ENCODE data around the gene SLC6A5.

Gene SLC6A5

DNA sequence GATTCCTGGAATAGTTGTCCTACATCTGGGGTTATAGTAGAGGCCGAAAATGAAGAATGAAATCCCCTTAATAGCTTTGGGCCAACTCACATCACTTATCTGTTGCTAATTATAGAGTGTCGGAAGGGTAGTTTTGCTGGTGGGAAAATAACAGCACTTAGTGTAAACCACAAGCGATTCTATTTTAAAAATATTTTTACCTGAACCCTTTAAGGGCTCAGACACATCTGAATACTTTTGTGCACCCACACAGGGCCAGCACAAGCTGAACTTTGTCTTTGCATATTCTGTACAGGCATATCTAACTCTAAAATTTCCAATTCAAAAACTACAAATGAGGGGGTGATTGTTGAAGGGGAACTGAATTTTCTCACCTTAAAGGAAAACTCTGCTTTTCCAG is 27.6 kb downstream of the SLC6A5 start:
- DNase-seq: no peak

DNA sequence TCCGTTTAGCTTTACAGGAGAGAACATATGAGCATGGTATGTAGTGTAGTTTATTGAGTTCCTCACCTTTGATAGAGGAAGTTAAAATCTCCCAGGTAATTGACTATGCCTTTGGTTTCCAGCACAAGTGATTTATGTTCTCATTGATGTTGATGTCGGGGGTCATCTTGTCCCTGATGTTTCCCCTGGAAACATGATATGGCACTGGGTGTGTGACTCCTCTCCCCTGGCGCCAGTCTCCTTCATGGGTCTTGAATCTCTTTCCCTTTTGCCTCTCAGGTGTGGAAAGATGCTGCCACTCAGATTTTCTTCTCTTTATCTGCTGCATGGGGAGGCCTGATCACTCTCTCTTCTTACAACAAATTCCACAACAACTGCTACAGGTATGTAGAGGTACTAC is 28.3 kb downstream of the SLC6A5 start:
- no peak for DNase-seq

DNA sequence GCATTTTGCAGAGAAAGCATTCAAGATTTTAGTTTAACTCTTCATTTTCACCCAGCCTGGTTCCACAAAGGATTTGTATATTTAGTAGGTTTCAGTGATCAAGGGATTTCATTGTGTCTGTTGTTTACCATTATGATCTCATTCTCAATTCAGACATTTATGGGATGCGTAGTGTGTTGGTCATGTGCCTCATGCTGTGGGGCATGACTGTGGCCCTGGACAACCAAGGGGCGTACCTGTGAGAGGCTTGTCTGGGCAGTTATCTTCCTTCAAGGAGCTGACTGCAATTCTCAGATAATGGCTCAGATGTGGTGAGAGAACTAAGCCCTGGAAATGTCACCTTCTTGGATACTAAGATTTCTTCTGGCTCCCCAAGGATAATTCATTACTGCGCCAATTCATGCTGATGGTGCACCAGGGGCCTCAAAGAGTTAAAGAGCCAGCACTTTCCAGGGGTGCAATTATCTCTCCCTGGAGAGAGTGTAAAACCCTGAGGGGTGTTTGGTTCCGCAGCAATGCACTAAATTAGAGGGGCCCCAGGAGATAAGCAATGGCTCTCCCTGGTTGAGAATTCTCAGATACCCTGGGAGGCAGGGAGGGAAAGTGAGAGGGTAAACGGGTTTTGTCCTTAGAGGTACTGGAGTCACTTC is 32.2 kb downstream of the SLC6A5 start:
- DNase-seq: no peak

DNA sequence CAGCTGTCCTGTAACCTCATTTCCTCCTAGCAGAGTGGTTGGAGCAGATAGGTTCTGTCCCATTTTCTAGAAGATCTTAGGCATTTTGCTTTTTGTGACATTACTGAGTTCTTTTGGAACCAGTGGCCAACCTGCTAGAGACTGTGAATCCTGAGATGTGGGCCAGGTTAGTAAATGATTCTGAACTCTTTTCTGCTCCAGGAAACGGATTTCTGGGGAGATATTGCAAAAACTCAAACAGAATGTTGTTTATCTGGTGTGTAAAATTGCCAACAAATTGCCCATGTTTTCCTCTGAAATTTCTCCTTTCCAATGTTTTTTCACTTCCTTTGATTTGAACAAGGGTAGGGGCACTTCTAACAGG is 32.7 kb downstream of the SLC6A5 start:
- no peak for DNase-seq

DNA sequence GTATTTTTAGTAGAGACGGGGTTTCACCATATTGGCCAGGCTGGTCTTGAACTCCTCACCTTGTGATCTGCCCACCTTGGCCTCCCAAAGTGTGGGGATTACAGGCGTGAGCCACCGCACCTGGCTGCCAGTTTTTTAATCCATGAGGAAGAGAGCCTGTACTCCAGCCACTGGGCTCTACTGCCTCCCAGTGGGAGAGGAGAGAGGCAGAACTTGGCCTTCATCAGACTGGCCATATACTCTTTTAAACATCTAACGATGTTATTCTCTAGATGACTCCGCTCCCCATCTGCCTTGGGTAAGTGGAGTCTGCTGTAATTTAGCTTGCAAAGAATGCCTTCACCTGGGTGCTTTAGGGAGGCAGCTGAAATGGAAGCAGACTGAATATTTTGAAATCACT is 34.6 kb downstream of the SLC6A5 start:
- DNase-seq: no peak

DNA sequence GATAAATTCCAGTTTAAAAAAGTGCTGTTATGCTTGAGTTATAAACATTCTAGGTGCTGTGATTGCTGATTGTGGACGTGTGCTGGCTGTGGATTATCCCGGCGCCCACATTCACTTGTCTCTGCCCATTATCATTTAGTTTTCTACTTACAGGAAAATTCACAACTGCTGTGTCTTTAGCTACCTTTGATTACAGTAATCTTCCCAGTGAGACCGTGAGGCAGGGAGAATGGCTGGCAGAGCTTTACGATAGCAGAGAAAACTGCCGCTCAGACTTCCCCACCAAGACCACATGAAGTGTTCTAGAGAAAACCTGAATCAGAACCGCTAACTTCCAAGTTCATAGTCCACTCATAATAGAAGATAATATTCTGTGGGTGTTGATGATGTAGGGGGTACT is 35.4 kb downstream of the SLC6A5 start:
- no peak for DNase-seq

DNA sequence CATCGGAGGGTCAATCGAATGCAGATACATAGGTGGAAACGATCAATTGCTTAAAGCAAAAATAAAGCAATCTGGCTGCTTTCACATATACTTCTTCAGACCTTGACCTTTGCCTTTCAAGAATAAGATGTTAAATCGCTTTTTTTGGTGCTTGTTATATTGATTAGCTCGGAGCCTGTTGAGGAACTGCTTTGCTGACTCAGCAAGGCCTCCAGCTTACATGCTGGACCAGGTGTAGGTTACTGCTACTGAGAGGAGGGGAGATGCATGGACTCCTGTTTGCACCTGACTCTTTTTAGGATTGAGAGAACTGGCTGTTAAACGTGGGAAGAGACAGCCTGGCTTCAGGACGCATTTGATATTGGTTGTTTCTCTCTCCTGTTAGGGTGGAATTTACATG is 38.7 kb downstream of the SLC6A5 start:
- no peak for DNase-seq

DNA sequence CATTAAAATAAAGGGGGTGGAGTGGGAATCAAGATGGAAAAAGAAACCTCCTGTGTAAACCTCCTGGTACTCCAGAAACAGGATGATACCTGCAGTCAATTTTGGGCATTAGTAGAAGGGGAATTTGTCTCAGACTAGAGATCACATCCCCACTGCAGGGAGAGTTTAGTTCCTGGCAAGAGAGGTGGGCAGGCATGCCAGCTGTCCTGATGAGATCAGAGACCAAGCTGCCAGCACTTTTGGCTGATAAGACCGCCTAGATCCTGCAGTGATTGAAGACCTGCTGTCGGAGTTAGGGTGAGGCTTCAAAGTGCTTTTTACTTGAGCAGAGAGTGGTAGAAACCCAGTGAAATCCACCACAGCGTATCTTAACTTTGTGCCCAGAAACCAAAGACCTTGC is 40.3 kb downstream of the SLC6A5 start:
- no peak for DNase-seq

DNA sequence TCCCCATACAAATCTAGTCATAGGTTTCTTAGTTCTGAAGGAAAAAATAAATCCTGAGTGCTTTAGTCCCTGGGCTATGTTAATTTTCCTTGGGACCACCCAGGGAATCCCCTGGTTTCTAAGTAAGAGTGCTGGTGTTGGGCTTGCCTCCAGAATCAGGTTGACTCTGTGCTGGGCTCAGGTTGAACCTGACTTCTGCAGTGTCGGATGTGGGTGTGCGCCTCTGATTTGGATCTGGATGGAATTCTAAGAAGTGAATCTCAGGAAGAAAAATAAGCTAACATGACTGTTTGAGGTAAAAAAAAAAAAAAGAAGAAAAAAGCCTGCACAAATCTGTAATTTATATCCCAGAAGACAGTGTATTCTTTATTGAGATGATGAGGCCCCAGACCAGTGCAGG is 41.0 kb downstream of the SLC6A5 start:
- DNase-seq: no peak

DNA sequence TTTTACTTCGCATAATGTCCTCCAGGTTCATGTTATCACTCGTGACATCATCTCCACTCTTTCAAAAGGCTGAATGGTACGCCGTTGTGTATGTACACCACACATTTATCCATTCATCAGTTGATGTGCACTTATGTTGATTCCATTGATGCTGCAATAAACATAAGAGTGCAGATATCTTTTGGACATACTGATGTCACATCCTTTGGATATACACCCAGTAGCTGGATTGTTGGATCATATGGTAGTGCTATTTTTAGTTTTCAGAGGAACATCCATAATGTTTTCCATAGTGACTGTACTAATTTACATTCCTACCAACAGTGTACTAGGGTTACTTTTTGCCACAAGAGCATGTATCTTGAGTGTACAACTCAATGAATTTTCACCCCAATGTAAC is 45.0 kb downstream of the SLC6A5 start:
- no peak for DNase-seq

DNA sequence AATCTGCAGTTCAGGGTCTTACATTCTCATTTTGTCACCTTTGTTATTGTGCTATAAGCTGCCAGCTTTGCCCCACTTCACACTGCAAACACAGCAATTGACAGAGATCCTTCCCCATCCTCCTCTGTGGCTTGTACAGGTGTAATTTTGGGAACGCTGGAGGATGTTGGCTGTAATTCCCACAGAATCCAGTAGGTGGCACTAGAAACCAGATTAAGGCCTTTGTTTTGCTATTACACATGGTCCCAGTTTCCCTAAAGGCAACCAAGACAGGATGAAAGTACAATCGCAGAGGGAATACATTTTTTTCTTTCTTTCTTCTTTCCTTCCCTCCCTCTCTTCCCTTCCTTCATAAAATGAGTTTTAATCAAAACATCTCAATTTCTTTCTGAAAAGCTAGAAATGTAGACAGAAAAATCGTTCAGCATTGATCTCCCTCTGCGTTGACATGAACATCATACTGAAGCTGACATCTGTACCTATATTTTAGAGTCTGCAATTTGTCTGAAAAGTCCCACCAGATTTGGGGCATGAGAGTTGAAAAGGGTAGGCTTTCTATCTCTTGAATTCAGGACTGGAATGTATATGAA is 48.7 kb downstream of the SLC6A5 start:
- DNase-seq: peak in 1 of 2 donors; percentile 38

DNA sequence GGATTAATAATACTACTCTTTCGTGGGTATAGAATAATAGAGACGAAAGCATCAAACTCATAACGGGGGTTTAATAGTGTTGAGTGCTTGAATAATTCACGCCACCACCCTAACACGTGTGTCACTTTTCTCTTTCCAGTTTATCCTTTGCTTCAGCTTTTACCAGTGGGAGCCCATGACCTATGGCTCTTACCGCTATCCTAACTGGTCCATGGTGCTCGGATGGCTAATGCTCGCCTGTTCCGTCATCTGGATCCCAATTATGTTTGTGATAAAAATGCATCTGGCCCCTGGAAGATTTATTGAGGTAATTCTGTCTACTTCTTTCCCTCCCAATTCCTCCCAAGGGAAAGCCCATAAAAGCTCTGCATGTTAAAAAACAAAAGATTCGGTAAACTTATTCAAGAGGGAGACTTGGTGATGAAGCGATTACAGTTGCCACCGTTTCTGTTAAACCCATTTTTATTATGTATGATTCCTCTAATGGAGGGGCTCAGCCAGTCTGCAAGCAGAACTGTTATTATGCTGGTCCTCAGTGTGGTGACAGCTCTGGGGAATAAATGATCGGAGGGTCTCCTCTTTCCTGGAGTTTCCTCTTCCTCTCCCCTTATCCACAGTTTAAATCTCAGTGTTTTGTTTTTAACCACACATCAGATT is 52.9 kb downstream of the SLC6A5 start:
- DNase-seq: no peak

DNA sequence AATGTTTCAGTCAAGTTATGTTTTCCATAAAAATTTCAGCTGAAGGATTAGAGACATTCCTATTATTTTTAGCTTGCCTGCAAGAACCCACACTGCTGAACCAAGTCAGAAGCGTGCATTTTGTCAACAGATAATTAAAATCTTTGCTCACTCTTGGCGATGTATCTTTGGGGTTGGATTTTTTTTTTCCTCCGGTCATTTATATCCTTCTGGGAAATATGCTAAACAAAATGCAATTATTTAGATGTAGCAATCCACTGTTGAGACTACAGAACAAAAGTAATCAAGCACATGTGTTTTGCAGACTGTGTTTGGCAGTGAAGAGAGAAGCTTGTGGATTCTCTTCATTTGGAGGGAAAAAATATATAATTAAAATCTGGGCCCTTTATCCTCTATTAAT is 54.6 kb downstream of the SLC6A5 start:
- no peak for DNase-seq

DNA sequence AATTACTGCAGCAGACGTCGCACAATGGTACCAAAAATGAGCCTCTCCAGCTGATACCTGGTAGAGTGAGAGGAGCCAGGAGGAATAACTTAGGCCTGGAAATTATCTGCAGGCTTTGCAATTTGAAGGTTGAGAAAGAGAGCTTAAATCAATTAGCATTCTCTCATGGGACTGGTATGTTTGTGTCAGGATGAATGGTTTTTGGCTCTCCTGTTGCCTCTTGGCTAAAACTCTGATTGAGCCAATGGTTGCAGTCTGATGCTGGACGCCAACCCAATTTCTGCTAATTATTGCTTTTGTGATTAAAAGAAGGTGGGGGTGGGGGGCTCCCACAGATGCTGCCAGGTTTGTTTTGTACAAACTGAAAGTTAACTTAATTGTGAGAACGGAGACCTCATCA is 57.5 kb downstream of the SLC6A5 start:
- no peak for DNase-seq

DNA sequence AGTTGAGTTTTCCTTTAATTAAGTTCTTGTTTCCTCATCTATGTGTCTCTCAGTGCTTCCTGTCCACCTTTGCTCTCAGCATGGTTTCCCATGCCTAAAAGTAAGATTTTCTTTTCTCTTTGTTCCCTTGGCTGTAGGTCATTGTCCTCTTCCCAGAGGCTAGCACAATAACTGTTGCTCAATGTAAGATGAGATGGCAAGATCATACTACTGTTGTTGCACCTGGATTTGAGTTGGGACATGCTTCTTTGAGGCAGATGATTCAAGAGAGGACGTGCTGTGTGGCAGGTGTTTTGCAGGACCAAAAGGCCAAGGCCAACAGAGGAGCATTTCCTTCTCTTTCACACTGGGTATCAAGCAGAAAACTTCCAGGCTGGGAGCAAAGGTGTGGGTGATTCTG is 58.7 kb downstream of the SLC6A5 start:
- no peak for DNase-seq

DNA sequence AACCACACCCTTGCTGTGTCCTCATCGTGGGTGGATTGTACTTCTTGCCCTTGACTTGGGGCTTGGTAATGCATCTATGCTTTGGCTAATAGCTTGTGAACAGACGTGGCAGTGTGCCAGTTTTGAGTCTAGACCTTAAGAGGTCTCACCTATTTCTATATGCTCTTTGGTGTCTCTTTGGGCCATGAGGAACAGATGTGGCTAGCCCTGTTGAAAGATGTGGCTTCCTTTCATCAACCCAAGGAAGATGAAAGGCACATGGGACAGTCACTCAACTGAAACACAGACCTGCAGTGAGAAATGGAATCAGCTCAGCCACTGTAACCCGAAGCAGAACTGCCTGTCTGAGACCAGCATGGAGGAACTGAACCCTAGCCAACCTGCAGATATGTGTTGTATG is 62.0 kb downstream of the SLC6A5 start:
- no peak for DNase-seq

DNA sequence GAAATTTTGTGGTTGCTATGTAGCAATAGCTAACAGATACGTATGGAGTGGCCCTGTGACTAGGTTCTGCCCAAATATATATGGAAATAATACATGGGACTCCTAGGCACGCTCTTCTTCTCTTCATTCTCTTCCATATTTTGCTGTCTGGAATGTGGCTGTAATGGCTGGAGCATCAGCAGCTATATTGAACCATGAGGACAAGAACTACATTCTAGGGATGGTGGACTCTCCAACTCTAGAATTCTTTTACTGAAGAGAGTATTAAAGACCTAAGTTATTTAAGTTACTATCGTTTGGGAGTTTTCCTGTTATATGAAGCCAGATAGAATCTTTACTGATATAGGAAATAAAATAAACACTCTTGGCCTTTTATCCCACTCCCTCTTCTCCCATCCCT is 62.4 kb downstream of the SLC6A5 start:
- no peak for DNase-seq

DNA sequence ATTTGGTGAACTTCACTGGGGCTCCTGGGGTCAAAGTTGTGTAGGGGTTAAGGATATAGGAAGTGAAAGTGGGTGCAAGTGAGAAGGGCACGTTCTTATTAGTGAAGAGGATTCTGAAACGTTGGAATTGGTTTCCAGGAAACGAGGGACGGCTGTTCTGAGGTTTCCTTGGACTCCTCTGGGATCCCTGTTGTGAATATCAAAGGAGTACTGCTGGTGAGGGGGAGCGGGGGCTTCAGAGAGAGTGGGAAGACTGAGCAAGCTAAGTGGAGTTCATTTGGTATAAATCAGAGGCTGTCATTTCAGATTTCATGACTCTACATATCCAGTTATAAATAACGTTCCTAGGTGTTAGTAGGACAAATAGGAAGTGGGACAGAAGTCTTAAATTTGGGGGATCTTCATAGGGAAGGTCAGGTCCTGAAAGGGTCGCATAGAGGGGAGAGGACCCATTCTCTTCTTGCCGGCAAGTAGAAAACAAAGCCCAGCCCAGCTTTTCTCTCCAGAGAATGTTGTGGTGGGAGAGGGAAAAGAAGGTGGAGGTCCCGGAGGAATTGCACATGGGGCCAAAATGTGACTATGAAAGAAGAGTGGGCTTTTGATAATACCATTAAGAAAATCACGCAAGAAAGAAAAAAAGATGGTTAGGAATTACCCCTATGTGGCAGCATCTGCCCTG is 68.9 kb downstream of the SLC6A5 start:
- DNase-seq: no peak

DNA sequence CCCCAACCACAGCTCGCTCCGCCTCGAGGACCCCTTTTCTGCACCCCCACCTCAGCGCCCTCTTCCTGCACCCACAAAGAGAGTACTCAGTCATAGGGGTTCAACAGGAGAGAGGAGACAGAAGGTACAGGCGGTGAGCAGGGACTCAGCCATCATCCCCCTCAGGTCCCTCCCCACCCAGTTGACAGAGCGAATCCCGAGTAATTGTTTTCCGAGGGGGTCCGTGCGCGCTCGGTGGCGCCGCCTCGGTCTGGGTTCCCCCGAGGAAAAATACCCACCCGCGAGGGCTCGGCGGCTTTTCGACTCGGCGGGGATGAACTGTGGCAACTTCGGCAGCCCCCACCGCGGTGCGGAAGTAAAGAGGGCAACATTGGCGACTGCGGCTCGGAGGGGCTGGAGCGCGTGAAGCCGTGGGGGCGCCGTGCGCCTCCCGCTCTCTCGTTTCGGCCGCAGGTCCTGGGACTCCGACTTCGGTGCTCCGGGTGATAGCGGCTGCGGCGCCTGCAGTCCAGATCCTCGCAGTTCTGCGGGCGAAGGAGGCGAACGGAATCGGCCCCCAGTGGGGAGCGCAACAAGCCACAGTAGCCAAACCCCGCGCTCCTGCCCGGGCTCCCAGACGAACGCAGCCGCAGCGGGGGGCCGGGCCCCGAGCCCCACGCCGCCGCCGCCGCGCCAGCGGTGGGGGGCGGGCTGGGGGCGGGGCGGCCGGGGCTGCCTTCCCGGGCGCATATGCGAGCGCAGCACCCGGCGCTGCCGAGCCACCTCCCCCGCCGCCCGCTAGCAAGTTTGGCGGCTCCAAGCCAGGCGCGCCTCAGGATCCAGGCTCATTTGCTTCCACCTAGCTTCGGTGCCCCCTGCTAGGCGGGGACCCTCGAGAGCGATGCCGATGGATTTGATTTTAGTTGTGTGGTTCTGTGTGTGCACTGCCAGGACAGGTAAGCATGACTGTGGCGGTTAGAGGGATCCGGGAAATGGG is 69.7 kb downstream of the SLC6A5 start, which contains the start of gene NELL1:
TSS of gene NELL1 (plus strand) at position 743 of the 976 bp plus-strand sequence.
- DNase-seq: no peak

DNA sequence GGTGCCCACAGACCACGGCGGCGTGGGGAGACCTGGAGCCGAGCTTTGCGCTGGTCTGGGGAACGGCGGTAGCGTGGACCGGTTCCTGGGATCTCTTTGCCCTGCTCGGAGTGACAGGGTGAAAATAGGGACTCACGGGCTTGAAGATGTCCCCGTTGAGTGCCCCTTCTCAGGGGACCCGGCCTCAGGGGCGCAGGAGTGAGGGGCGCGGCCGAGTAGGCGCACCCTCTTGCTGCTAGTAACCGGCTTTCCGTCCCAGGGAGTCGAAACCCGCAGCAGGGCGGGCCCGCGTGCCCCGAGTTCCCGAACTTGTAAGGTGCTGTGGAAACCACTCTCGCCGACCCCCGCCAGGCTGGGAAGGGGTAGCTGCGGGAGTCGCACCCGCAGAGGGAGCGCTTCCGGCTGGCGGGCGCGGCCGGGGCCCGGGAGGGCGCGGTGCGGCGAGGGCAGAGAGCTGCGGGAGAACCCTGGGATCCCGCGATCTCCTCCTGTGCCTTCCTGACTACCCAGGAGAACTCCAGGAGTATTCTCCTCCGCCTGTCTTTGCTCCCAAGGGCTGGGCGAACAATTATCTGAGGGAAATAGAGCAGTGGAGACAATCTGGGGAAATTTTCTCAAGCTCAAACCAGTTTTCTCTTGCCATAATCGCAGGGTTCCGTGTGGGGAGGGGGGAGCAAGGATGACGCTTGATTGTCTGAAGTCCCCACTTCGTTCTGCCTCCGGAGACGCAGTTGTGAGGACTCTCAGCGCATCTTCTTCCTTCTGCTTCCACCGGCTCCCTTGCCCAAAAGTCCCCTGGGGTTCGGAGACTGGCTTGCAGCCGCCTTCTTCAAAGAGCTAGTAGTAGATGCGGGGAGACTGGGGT is 70.6 kb downstream of the SLC6A5 start:
- no peak for DNase-seq

DNA sequence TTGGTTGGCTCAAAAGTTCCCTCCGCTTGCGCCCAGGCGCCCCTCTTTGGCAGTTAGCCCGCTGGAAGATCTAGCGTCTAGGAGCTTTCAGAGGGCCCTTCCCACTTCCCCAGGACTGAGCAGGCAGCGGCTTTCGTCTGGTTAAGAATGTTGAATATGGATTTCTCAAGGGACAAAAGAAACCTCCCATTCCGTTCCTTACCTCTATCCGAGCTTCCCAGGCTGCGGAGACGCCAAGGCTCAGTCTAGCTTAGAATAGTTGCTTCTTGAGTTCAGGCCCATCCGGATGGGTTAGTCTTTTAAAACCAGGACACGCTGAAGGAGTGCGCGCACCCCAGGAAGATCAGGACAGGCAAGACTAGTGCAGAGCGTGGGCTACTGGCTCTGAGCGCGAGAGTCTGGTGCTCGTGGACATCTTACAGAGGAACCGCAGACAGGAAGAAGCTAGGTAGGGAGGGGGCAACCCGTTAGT is 71.6 kb downstream of the SLC6A5 start:
- DNase-seq: no peak

Data from CD4-positive, alpha-beta T cell treated with Interferon alpha-2 for 1 hour (primary cell).